ENCODE data around the gene WDR53.
"Not testable (repeated sequence)": the region's sequence is repeated elsewhere in the genome, so short reads cannot be mapped to it uniquely, and the experiment has no call there.

WDR53 gene

GRCh38 chr3:196568246-196569002, at the start of gene WDR53, which contains the start of gene FBXO45:
Gene WDR53 (minus strand): TSS chr3:196568554. CDS start chr3:196561475, 7,079 bp downstream.
Gene FBXO45 (plus strand): TSS chr3:196568660. CDS start chr3:196568985, 325 bp downstream.
- H3K27me3 ChIP-seq = no peaks in the 10 kb centered on the region
- intact Hi-C loops (cut with DNase I; ENCODE audit: low total_unique reads) = no loop called here
- peak within 1 kb of the TSS; percentile 82 to 93 for H3K27ac ChIP-seq
- peak; percentile 94 to 96 for DNase-seq
- H3K4me3 ChIP-seq = peak within 1 kb of the TSS; percentile 92 to 94
- no peaks in the 10 kb centered on the region for H3K9me3 ChIP-seq
- no peak for TF ChIP-seq CTCF (IDR thresholded peaks at IDR 0.05)
- peaks cover 0 to 5% (median 0%) of the 10 kb centered on the region in 3 donors for H3K36me3 ChIP-seq
- H3K4me1 ChIP-seq = peaks cover 0 to 31% (median 24%) of the 10 kb centered on the region in 4 donors

- Histone ChIP-seq H3K36me3 (no peaks in the 10 kb centered on the region), H3K27ac (no peak overlapping the region), H3K4me3 (no peak overlapping the region), H3K9me3 (no peaks in the 10 kb centered on the region), H3K4me1 (no peaks in the 10 kb centered on the region), H3K27me3 (peaks cover 0 to 3% of the 10 kb centered on the region in 2 donors)
- DNase-seq = no peak
- intact Hi-C loops (cut with DNase I; ENCODE audit: low total_unique reads) = no loop called here
- no peak for TF ChIP-seq CTCF (IDR thresholded peaks at IDR 0.05)
Measured at GRCh38 chr3:196617256-196617655, 48.9 kb upstream of the WDR53 start.

GRCh38 chr3:196615234-196615633, 46.9 kb upstream of the WDR53 start:
- H3K4me3 ChIP-seq; H3K9me3 ChIP-seq; H3K4me1 ChIP-seq; H3K36me3 ChIP-seq; H3K27ac ChIP-seq; H3K27me3 ChIP-seq; intact Hi-C loops (cut with DNase I; ENCODE audit: low total_unique reads); DNase-seq: not testable (repeated sequence)

GRCh38 chr3:196611761-196612483, 43.6 kb upstream of the WDR53 start:
- no peak for TF ChIP-seq CTCF (IDR thresholded peaks at IDR 0.05)
- peak in 1 of 2 donors; percentile 45 for DNase-seq
- Histone ChIP-seq H3K9me3 (no peaks in the 10 kb centered on the region), H3K36me3 (no peaks in the 10 kb centered on the region), H3K27ac (no peak overlapping the region), H3K4me3 (no peak overlapping the region), H3K4me1 (no peaks in the 10 kb centered on the region), H3K27me3 (peaks cover 0 to 3% of the 10 kb centered on the region in 2 donors)
- intact Hi-C loops (cut with DNase I; ENCODE audit: low total_unique reads) = no loop called here

- TF ChIP-seq CTCF (IDR thresholded peaks at IDR 0.05) = no peak
- no peak overlapping the region for H3K4me3 ChIP-seq
- H3K27ac ChIP-seq = no peak overlapping the region
- H3K27me3 ChIP-seq = no peaks in the 10 kb centered on the region
- H3K9me3 ChIP-seq = no peaks in the 10 kb centered on the region
- no peak for DNase-seq
- H3K36me3 ChIP-seq = no peaks in the 10 kb centered on the region
- no peaks in the 10 kb centered on the region for H3K4me1 ChIP-seq
- intact Hi-C loops (cut with DNase I; ENCODE audit: low total_unique reads) = no loop called here
Measured at GRCh38 chr3:196609805-196610515, 41.6 kb upstream of the WDR53 start.

Data from tibial artery (tissue), 4 donors.